B cell (primary cell): ENCODE data around the gene ADGRB2.

Experiments
- CTCF ChIP-seq: fragments of 200-600 bp; IDR thresholded peaks from one replicate; pipeline ENCODE4 v1.8.0; 2022; ENCODE audit warnings: antibody characterized with exemption, mild to moderate bottlenecking
- EZH2 ChIP-seq: IDR thresholded peaks from 2 replicates; pipeline ENCODE4 v1.6.1; 2012; ENCODE audit warnings: borderline replicate concordance, low read depth, mild to moderate bottlenecking, moderate library complexity, low read length; ENCODE audit not compliant: insufficient read depth, poor library complexity, severe bottlenecking

DNA sequence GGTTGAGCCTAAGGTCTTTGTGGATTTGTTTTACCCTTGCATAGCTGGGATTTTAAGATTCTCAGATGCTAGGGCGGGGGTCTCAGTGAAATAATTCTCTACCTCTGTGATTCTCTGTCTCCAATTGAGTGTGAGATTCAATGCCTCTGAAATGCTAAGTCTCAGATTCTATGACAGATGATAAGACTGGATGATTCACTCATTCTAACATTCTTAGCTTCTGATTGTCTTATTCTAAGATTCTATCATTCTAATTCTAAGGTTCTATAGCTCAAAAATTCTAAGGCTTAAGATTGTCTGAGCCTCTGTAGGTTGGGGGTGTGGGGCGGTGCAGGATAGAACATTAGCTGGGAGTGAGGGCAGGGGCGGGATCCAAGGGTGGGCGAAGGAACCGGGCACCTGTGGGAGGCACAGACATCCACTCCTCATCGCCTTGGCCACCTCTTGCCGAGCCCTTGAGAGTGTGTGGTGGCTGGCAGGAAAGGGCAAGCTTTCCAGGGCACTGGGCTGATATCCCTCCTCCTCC, 29.5 kb downstream of the ADGRB2 start:
- TF ChIP-seq EZH2 (no peak), CTCF (no peak)
